Gastrocnemius medialis (tissue), 4 donors: ENCODE results near the gene PCDH1. TPM values are rescaled to one million over a fixed set of nuclear protein-coding genes. Genes with fewer than 3 reads are reported as not detected.
"Not testable (repeated sequence)": the region's sequence is repeated elsewhere in the genome, so short reads cannot be mapped to it uniquely, and the experiment has no call there.

Experiments
- ATAC-seq, 2 donors: fragments of 150-250 bp; one replicate each; pipeline ENCODE4 v1.9.1; 2016
- DNase-seq, 2 donors: peaks; one replicate each; pipeline ENCODE4 v3.0.0-alpha.2; 2019
- H3K27ac ChIP-seq, 4 donors: fragments of 200-600 bp; sonication (generic); 1 replicate in 1 of 4; 2 replicates in 3 of 4; pipeline ENCODE4 v1.5.1; 2016 to 2018; ENCODE audit warnings: mild to moderate bottlenecking in 2 of 4, moderate library complexity in 1 of 4
- H3K27me3 ChIP-seq, 3 donors: fragments of 200-600 bp; sonication (generic) in 2 of 3; 1 replicate in 1 of 3; 2 replicates in 2 of 3; pipeline versions ENCODE4 v1.5.1 to v1.6.0; 2016 to 2019; ENCODE audit warnings: mild to moderate bottlenecking in 1 of 3, moderate library complexity in 1 of 3
- H3K36me3 ChIP-seq, 2 donors: fragments of 200-600 bp; sonication (generic) in 1 of 2; one replicate each; pipeline ENCODE4 v1.5.1; 2017 to 2018
- H3K4me1 ChIP-seq, 2 donors: fragments of 200-600 bp; sonication (generic) in 1 of 2; one replicate each; pipeline ENCODE4 v1.5.1; 2016 to 2017; ENCODE audit warnings: mild to moderate bottlenecking in 2 of 2
- H3K4me3 ChIP-seq, 4 donors: fragments of 200-600 bp; sonication (generic) in 3 of 4; 1 replicate in 1 of 4; 2 replicates in 3 of 4; pipeline ENCODE4 v1.5.1; 2016 to 2019; ENCODE audit warnings: mild to moderate bottlenecking in 2 of 4
- H3K9me3 ChIP-seq, 3 donors: fragments of 200-600 bp; sonication (generic) in 2 of 3; 1 replicate in 1 of 3; 2 replicates in 2 of 3; pipeline ENCODE4 v1.5.1; 2016 to 2019
- CTCF ChIP-seq, 5 experiments: fragments of 450-650 bp in 3 of 5; fragments of 200-600 bp in 2 of 5; sonication (generic) in 2 of 5; IDR thresholded peaks in 4 of 5; conservative IDR thresholded peaks in 1 of 5; 1 replicate in 4 of 5; 2 replicates in 1 of 5; pipeline ENCODE4 v1.5.1; 2016 to 2019; ENCODE audit warnings: antibody characterized with exemption in 5 of 5, mild to moderate bottlenecking in 3 of 5, moderate library complexity in 3 of 5
- POLR2A ChIP-seq, 2 donors: fragments of 450-650 bp; IDR thresholded peaks; one replicate each; pipeline ENCODE4 v1.6.1; 2017; ENCODE audit warnings: antibody characterized with exemption in 2 of 2, mild to moderate bottlenecking in 2 of 2, moderate library complexity in 2 of 2
- in situ Hi-C, 4 donors: fragments of 200-750 bp; cut with MboI; loops; one replicate each; pipeline versions ENCODE4 v1.15.0 to v1.8.0; 2017; ENCODE audit warnings: low sequenced_read_pairs in 4 of 4
- intact Hi-C: fragments of 100-400 bp; cut with DNase I; formaldehyde crosslinking; loops from one replicate; pipeline ENCODE4 v1.15.1; 2023; ENCODE audit warnings: low total_unique reads
- total RNA-seq, 4 donors: library from RNA; depleted of rRNA; stranded (reverse); fragments of >200 nt; gene quantifications; one replicate each; pipeline versions ENCODE4 v1.1.0 to v1.2.3, GENCODE V29; 2016

Gene PCDH1
- total RNA-seq, 4 donors from 2014 or later: 15.9 to 20.8 (median 18.1) TPM

GRCh38 chr5:141824717-141825116 is 53.5 kb downstream of the PCDH1 start:
- DNase-seq (no peak), ATAC-seq (no peak)
- Histone ChIP-seq H3K36me3 (no peaks in the 10 kb centered on the region), H3K9me3 (no peaks in the 10 kb centered on the region), H3K4me1 (peaks cover 8 to 12% of the 10 kb centered on the region in 2 donors), H3K4me3 (no peak overlapping the region), H3K27ac (no peak overlapping the region), H3K27me3 (no peaks in the 10 kb centered on the region)
- intact Hi-C loops: no loop called here
- in situ Hi-C loops: no loop called here
- TF ChIP-seq POLR2A (IDR thresholded peaks at IDR 0.05) (no peak), CTCF (IDR thresholded peaks at IDR 0.05 in 4 of 5, conservative IDR thresholded peaks at IDR 0.05 in 1 of 5) (no peak)

GRCh38 chr5:141823056-141823455 is 55.2 kb downstream of the PCDH1 start:
- no peak overlapping the region for H3K4me3 ChIP-seq
- no peak for DNase-seq
- in situ Hi-C loops (no loop called here), intact Hi-C loops (no loop called here)
- H3K27ac ChIP-seq: peak overlapping the region in 3 of 4 donors; percentile 50 to 78 (median 59)
- peaks cover 8 to 12% of the 10 kb centered on the region in 2 donors for H3K4me1 ChIP-seq
- ATAC-seq: no peak
- TF ChIP-seq CTCF (IDR thresholded peaks at IDR 0.05 in 4 of 5, conservative IDR thresholded peaks at IDR 0.05 in 1 of 5) (no peak), POLR2A (IDR thresholded peaks at IDR 0.05) (no peak)
- H3K9me3 ChIP-seq: no peaks in the 10 kb centered on the region
- H3K27me3 ChIP-seq: no peaks in the 10 kb centered on the region
- H3K36me3 ChIP-seq: no peaks in the 10 kb centered on the region

GRCh38 chr5:141822144-141822543 is 56.1 kb downstream of the PCDH1 start:
- ATAC-seq: peak; percentile 46 to 69
- in situ Hi-C loops: no loop called here
- H3K27me3 ChIP-seq: peaks cover 0 to 3% (median 0%) of the 10 kb centered on the region in 3 donors
- intact Hi-C loops: no loop called here
- no peak for DNase-seq
- H3K36me3 ChIP-seq: no peaks in the 10 kb centered on the region
- H3K9me3 ChIP-seq: no peaks in the 10 kb centered on the region
- TF ChIP-seq CTCF (IDR thresholded peaks at IDR 0.05 in 4 of 5, conservative IDR thresholded peaks at IDR 0.05 in 1 of 5) (no peak), POLR2A (IDR thresholded peaks at IDR 0.05) (no peak)
- H3K27ac ChIP-seq: peak overlapping the region; percentile 50 to 78 (median 56)
- H3K4me3 ChIP-seq: no peak overlapping the region
- H3K4me1 ChIP-seq: peaks cover 8 to 19% of the 10 kb centered on the region in 2 donors

GRCh38 chr5:141821430-141821925 is 56.7 kb downstream of the PCDH1 start:
- DNase-seq (no peak), ATAC-seq (peak; percentile 29 to 38)
- peak overlapping the region; percentile 50 to 78 (median 56) for H3K27ac ChIP-seq
- H3K36me3 ChIP-seq: no peaks in the 10 kb centered on the region
- H3K27me3 ChIP-seq: peaks cover 0 to 6% (median 3%) of the 10 kb centered on the region in 3 donors
- in situ Hi-C loops (no loop called here), intact Hi-C loops (no loop called here)
- no peak for TF ChIP-seq POLR2A (IDR thresholded peaks at IDR 0.05)
- no peak for TF ChIP-seq CTCF (IDR thresholded peaks at IDR 0.05 in 4 of 5, conservative IDR thresholded peaks at IDR 0.05 in 1 of 5)
- H3K4me1 ChIP-seq: peaks cover 8 to 19% of the 10 kb centered on the region in 2 donors
- no peaks in the 10 kb centered on the region for H3K9me3 ChIP-seq
- H3K4me3 ChIP-seq: no peak overlapping the region

GRCh38 chr5:141820686-141821085 is 57.5 kb downstream of the PCDH1 start:
- ATAC-seq, DNase-seq, H3K9me3 ChIP-seq, in situ Hi-C loops, H3K36me3 ChIP-seq, H3K27me3 ChIP-seq, intact Hi-C loops, H3K4me3 ChIP-seq: not testable (repeated sequence)
- Histone ChIP-seq H3K27ac (peak overlapping the region in 2 of 4 donors; percentile 50 to 59), H3K4me1 (peaks cover 8 to 19% of the 10 kb centered on the region in 2 donors)
